SK-N-MC (cell line): ENCODE results near the gene C1R.

Experiments
- DNase-seq: peaks from one replicate; pipeline ENCODE4 v3.0.0-alpha.2; 2011; ENCODE audit warnings: low read depth, low spot score
- H3K27ac ChIP-seq: fragments of 200-600 bp; sonication (generic); 2 replicates; pipeline ENCODE4 v1.5.1; 2016; ENCODE audit warnings: mixed run types
- H3K36me3 ChIP-seq: fragments of 200-600 bp; sonication (generic); 2 replicates; pipeline ENCODE4 v1.6.1; 2017; ENCODE audit warnings: antibody characterized with exemption, low read length, mixed read lengths; ENCODE audit not compliant: insufficient read depth
- H3K4me3 ChIP-seq: fragments of 200-600 bp; sonication (generic); 2 replicates; pipeline ENCODE4 v1.5.1; 2016
- H3K9ac ChIP-seq: fragments of 200-600 bp; sonication (generic); 2 replicates; pipeline ENCODE4 v1.8.0; 2017; ENCODE audit warnings: mixed run types, mixed read lengths; ENCODE audit not compliant: insufficient read length
- H3K9me3 ChIP-seq: fragments of 200-600 bp; sonication (generic); 2 replicates; pipeline ENCODE4 v1.6.1; 2017; ENCODE audit warnings: low read depth, mild to moderate bottlenecking, antibody characterized with exemption, low read length, moderate library complexity, mixed read lengths
- EZH2 ChIP-seq: fragments of 200-600 bp; sonication (generic); IDR thresholded peaks from one replicate; pipeline ENCODE4 v1.6.1; 2017; ENCODE audit warnings: antibody characterized with exemption
- FOXP2 ChIP-seq: optimal IDR thresholded peaks from 2 replicates; pipeline ENCODE3; 2011; ENCODE audit warnings: mild to moderate bottlenecking, moderate library complexity; ENCODE audit not compliant: insufficient read depth; ENCODE audit errors: extremely low read length, control extremely low read depth
- POLR2AphosphoS5 ChIP-seq: IDR thresholded peaks from 2 replicates; pipeline ENCODE4 v1.6.1; 2012; ENCODE audit warnings: mild to moderate bottlenecking, low read depth, low read length, borderline replicate concordance

The C1R gene

DNA sequence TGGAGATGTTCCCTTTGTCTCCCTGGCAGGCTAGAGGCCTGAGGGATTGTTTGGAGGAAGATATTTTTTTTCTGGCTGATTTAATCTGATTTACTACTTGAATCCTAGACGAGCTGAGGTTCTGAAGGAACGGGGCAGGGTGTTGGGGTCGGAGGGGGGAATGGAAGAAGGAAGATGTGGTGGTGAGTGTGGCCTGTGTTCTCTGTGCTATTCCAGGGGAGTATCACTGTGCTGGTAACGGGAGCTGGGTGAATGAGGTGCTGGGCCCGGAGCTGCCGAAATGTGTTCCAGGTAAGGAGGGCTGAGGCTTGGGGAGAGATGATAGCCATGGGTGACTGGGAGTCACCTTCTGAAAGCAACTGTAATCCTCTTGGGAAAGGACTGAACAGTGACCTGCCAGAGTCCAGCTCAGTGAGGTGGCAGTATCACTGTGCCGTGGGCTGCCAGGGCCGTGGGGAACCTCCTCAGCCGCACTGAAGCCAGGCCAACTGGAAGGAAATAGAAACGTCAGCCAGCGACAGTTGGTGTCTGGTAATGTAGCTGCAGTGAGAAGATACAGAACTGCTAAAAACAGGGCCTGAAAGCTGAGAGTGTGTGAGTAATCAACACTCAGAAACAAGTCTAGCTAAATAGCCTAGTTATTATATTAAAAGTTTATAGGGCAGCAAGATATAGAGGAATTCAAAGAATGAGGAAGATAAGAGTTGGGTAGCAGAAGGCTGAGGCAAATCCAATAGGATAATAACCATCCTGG is 23.8 kb downstream of the C1R start:
- H3K36me3 ChIP-seq = no peaks in the 10 kb centered on the region
- H3K9ac ChIP-seq = no peak overlapping the region
- DNase-seq = no peak
- no peaks in the 10 kb centered on the region for H3K9me3 ChIP-seq
- H3K27ac ChIP-seq = no peak overlapping the region
- no peak overlapping the region for H3K4me3 ChIP-seq
- TF ChIP-seq FOXP2 (no peak), POLR2AphosphoS5 (no peak), EZH2 (no peak)

GRCh38 chr12:7067096-7067495 is 25.1 kb downstream of the C1R start:
- no peak for TF ChIP-seq FOXP2
- no peak for TF ChIP-seq POLR2AphosphoS5
- TF ChIP-seq EZH2 = no peak

GRCh38 chr12:7066596-7066995 is 25.6 kb downstream of the C1R start:
- H3K9ac ChIP-seq = no peak overlapping the region
- H3K9me3 ChIP-seq = no peaks in the 10 kb centered on the region
- no peaks in the 10 kb centered on the region for H3K36me3 ChIP-seq
- DNase-seq = no peak
- no peak overlapping the region for H3K4me3 ChIP-seq
- TF ChIP-seq EZH2 (no peak), POLR2AphosphoS5 (no peak), FOXP2 (no peak)
- no peak overlapping the region for H3K27ac ChIP-seq

More at GRCh38 chr12:7067096-7067495, 25.1 kb downstream of the C1R start:
- H3K9me3 ChIP-seq = no peaks in the 10 kb centered on the region
- DNase-seq = no peak
- H3K9ac ChIP-seq = no peak overlapping the region
- no peak overlapping the region for H3K27ac ChIP-seq
- no peaks in the 10 kb centered on the region for H3K36me3 ChIP-seq
- H3K4me3 ChIP-seq = no peak overlapping the region

DNA sequence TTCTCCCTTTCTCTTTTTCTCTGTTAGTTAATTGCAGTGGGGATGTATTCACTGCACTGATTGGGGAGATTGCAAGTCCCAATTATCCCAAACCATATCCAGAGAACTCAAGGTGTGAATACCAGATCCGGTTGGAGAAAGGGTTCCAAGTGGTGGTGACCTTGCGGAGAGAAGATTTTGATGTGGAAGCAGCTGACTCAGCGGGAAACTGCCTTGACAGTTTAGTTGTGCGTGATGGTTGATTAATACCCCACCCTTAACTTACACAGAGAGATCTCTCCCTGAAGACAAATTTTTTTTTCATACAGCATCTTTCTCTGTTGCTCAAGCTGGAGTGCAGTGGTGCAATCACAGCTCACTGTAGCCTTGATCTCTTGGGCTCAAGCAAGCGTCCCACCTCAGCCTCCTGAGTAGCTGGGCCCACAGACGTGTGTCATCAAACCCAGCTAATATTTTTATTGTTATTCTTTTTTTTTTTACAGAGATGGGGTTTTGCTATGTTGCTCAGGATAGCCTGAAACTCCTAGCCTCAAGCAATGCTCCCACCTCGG is 27.1 kb downstream of the C1R start:
- H3K27ac ChIP-seq = no peak overlapping the region
- no peaks in the 10 kb centered on the region for H3K9me3 ChIP-seq
- no peak for DNase-seq
- H3K9ac ChIP-seq = no peak overlapping the region
- no peaks in the 10 kb centered on the region for H3K36me3 ChIP-seq
- no peak overlapping the region for H3K4me3 ChIP-seq
- TF ChIP-seq FOXP2 (no peak), EZH2 (no peak), POLR2AphosphoS5 (no peak)

DNA sequence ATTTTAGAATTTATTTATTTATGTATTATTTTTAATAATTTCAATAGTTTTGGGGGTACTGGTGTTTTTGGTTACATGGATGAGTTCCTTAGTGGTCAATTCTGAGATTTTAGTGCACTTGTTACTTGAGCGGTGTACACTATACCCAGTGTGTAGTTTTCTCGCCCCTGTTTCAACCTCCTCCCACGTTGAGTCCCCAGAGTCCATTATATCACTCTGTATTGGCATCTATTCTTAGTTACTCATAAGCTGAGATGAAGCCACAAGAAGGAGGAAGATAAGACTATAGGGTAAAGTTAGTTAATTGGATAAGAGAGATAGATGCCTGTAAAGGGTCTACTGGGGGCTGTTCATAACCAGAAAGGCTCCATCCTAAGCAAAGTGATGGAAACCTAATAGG is 27.7 kb downstream of the C1R start:
- H3K27ac ChIP-seq = no peak overlapping the region
- DNase-seq = no peak
- no peaks in the 10 kb centered on the region for H3K36me3 ChIP-seq
- H3K9me3 ChIP-seq = no peaks in the 10 kb centered on the region
- TF ChIP-seq POLR2AphosphoS5 (no peak), EZH2 (no peak), FOXP2 (no peak)
- H3K9ac ChIP-seq = no peak overlapping the region
- H3K4me3 ChIP-seq = no peak overlapping the region

GRCh38 chr12:7061596-7061995 is 30.6 kb downstream of the C1R start:
- DNase-seq = no peak

GRCh38 chr12:7061138-7061537 is 31.1 kb downstream of the C1R start:
- H3K36me3 ChIP-seq = no peaks in the 10 kb centered on the region
- TF ChIP-seq FOXP2 = no peak
- TF ChIP-seq EZH2 = no peak
- no peak for TF ChIP-seq POLR2AphosphoS5
- no peak overlapping the region for H3K27ac ChIP-seq
- no peak for DNase-seq
- no peak overlapping the region for H3K9ac ChIP-seq
- H3K9me3 ChIP-seq = no peaks in the 10 kb centered on the region
- no peak overlapping the region for H3K4me3 ChIP-seq

More at GRCh38 chr12:7061596-7061995, 30.6 kb downstream of the C1R start:
- no peaks in the 10 kb centered on the region for H3K36me3 ChIP-seq
- no peak overlapping the region for H3K4me3 ChIP-seq
- H3K9ac ChIP-seq = no peak overlapping the region
- TF ChIP-seq FOXP2 (no peak), EZH2 (no peak)
- H3K9me3 ChIP-seq = no peaks in the 10 kb centered on the region
- H3K27ac ChIP-seq = no peak overlapping the region

DNA sequence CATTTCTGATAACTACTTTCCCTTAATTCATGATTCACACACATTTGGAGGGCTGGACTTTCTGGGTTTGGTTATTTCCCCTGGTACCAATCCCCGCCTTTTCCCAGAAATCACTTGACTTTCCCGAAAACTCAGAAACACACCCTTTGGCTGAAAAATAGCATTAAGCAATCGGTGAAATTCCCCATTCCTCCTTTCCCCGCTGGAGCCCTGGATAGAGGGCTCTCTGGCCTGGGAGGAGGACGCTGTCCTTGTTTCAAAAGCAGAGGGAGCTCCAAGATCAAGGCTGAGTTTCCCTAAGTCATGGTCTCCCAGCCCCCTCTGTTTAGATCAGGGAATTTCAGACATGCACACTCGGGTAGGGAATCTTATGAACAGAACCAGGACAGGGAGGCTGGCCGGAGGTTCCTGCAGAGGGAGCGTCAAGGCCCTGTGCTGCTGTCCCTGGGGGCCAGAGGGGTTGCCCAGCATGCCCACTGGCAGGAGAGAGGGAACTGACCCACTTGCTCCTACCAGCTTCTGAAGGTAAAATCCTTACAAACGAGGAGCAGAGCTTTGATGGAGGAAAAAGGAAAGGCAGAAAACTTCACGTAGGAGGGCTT is 31.8 kb downstream of the C1R start, which contains the start of gene C1S:
C1S (plus strand) TSS at position 366 of the 602 bp plus-strand sequence. CDS start 1,195 bp downstream, outside the sequence.
- Histone ChIP-seq H3K9ac (no peak within 1 kb of the TSS), H3K9me3 (no peaks in the 10 kb centered on the region), H3K4me3 (no peak within 1 kb of the TSS), H3K27ac (no peak within 1 kb of the TSS), H3K36me3 (no peaks in the 10 kb centered on the region)
- no peak for TF ChIP-seq FOXP2
- no peak for TF ChIP-seq EZH2
- no peak for TF ChIP-seq POLR2AphosphoS5
- DNase-seq = no peak

- H3K4me3 ChIP-seq = no peak overlapping the region
- no peak for DNase-seq
- no peaks in the 10 kb centered on the region for H3K9me3 ChIP-seq
- H3K27ac ChIP-seq = no peak overlapping the region
- H3K9ac ChIP-seq = no peak overlapping the region
- H3K36me3 ChIP-seq = no peaks in the 10 kb centered on the region
- TF ChIP-seq FOXP2 = no peak
- TF ChIP-seq POLR2AphosphoS5 = no peak
- no peak for TF ChIP-seq EZH2
Measured at GRCh38 chr12:7059780-7060179, 32.5 kb downstream of the C1R start.
